Duodenal mucosa (tissue), 2 donors: ENCODE results near the gene CCND3.
"Not testable (repeated sequence)": the region's sequence is repeated elsewhere in the genome, so short reads cannot be mapped to it uniquely, and the experiment has no call there.

ENCODE experiments used
- H3K27ac ChIP-seq: one replicate; pipeline ENCODE4 v1.7.0; 2013; ENCODE audit warnings: low read depth, low read length
- H3K27me3 ChIP-seq, 2 donors: one replicate each; pipeline ENCODE4 v1.7.0; 2013; ENCODE audit warnings: low read length in 2 of 2, control low read depth in 1 of 2; ENCODE audit not compliant: insufficient read depth in 2 of 2, control insufficient read depth in 1 of 2
- H3K36me3 ChIP-seq, 2 donors: one replicate each; pipeline ENCODE4 v1.7.0; 2013; ENCODE audit warnings: low read length in 2 of 2, control low read depth in 1 of 2; ENCODE audit not compliant: insufficient read depth in 2 of 2, control insufficient read depth in 1 of 2
- H3K4me1 ChIP-seq, 2 donors: one replicate each; pipeline ENCODE4 v1.7.0; 2013; ENCODE audit warnings: low read length in 2 of 2, control low read depth in 1 of 2; ENCODE audit not compliant: insufficient read depth in 2 of 2, control insufficient read depth in 1 of 2
- H3K4me3 ChIP-seq, 2 donors: one replicate each; pipeline ENCODE4 v1.7.0; 2013; ENCODE audit warnings: low read length in 2 of 2, low read depth in 1 of 2
- H3K9ac ChIP-seq, 2 donors: one replicate each; pipeline ENCODE4 v1.7.0; 2013; ENCODE audit warnings: low read length in 2 of 2, low read depth in 1 of 2
- H3K9me3 ChIP-seq, 2 donors: one replicate each; pipeline ENCODE4 v1.7.0; 2013; ENCODE audit warnings: low read length in 2 of 2, control low read depth in 1 of 2; ENCODE audit not compliant: control insufficient read depth in 1 of 2

Gene CCND3

DNA sequence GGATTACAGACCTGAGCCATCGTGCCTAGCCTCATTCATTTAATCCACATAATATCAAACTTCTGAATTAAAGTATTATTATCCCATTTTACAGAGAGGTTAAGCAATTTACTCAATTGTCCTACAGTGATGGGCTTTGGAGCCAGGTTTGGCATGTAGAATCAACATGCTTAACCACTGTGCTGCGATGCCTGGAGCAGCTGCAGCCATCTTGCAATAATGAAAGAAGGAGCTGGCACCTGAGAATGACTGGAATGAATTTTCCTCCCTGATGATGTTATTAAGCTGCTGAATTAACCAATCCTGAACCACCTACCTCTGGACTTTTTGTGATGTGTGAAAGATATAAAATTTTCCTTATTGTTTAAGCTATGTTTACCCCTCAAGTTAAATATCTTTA lies 13.1 kb upstream of the CCND3 start:
- H3K9ac ChIP-seq, result no peak overlapping the region
- H3K36me3 ChIP-seq, result no peaks in the 10 kb centered on the region
- H3K4me3 ChIP-seq, result no peak overlapping the region
- H3K27ac ChIP-seq, result no peak overlapping the region
- no peaks in the 10 kb centered on the region for H3K27me3 ChIP-seq
- no peaks in the 10 kb centered on the region for H3K9me3 ChIP-seq
- no peaks in the 10 kb centered on the region for H3K4me1 ChIP-seq

DNA sequence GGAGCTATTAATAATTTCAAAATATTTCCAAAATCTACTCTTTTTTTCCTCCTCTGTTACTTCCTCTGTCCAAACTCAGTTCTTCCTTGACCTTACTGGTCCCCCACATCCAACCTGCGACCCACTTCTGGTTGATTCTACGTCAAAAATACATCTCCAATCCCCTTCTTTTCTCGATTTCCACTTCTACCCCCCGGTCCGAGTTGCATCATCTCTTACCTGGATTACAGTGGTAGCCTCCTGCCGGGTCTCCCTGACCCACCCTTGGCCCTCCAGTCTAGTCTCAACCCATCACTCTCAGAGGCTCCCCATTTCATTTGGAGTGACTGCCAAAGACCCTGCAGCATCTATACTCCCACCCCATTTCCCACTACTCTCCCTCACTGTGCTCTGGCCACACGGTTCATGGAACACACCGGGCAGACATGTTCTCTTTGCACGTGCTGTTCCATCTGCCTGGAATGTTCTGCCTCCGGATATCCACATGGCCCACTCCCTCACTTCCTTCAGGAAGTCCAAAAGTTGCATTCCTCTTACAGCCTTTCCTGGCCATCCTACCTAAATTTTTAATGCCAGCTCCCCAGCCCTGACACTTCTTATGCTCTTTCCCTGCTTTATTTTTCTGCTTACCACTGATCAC lies 6.1 kb upstream of the CCND3 start:
- no peaks in the 10 kb centered on the region for H3K4me1 ChIP-seq
- no peak overlapping the region for H3K4me3 ChIP-seq
- H3K9me3 ChIP-seq, result no peaks in the 10 kb centered on the region
- H3K27ac ChIP-seq, result no peak overlapping the region
- no peaks in the 10 kb centered on the region for H3K36me3 ChIP-seq
- H3K27me3 ChIP-seq, result no peaks in the 10 kb centered on the region
- H3K9ac ChIP-seq, result no peak overlapping the region

DNA sequence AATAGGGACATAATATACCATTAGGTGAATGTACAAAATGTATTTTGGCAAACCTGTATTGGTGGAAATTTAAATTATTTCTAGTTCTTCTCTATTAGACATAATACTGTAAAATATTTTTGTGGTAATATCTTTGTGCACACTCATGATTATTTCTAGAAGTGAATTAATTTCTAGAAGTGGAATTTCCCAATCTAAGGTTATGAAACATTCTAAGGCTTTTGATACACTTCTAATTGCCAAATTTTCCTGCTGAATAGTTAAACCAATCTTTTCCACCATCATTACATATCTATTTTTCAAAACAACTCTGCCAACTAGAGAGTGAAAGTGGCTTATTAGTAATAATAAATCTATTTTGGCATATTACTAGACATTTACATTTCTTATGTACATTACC lies 1.8 kb upstream of the CCND3 start:
- H3K9me3 ChIP-seq, result no peaks in the 10 kb centered on the region
- H3K9ac ChIP-seq, result no peak overlapping the region
- H3K36me3 ChIP-seq, result peaks cover 0 to 2% of the 10 kb centered on the region in 2 donors
- no peak overlapping the region for H3K27ac ChIP-seq
- no peak overlapping the region for H3K4me3 ChIP-seq
- no peaks in the 10 kb centered on the region for H3K27me3 ChIP-seq
- peaks cover 26 to 30% of the 10 kb centered on the region in 2 donors for H3K4me1 ChIP-seq

DNA sequence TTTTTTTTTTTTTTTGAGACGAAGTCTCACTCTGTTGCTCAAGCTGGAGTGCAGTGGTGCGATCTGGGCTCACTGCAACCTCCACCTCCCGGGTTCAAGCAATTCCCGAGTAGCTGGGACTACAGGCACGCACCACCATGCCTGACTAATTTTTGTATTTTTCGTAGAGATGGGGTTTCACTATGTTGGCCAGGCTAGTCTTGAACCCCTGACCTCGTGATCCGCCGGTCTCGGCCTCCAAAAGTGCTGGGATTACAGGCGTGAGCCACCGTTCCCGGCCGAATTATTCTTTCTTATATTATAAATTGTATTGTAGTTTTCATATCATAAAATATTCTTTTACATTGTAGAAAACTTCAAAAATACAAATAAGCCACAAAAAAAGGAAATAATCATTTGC lies 1.3 kb upstream of the CCND3 start:
- H3K36me3 ChIP-seq, H3K27ac ChIP-seq, H3K4me3 ChIP-seq, H3K9me3 ChIP-seq, H3K27me3 ChIP-seq, H3K9ac ChIP-seq: not testable (repeated sequence)
- H3K4me1 ChIP-seq, result peaks cover 31 to 35% of the 10 kb centered on the region in 2 donors

DNA sequence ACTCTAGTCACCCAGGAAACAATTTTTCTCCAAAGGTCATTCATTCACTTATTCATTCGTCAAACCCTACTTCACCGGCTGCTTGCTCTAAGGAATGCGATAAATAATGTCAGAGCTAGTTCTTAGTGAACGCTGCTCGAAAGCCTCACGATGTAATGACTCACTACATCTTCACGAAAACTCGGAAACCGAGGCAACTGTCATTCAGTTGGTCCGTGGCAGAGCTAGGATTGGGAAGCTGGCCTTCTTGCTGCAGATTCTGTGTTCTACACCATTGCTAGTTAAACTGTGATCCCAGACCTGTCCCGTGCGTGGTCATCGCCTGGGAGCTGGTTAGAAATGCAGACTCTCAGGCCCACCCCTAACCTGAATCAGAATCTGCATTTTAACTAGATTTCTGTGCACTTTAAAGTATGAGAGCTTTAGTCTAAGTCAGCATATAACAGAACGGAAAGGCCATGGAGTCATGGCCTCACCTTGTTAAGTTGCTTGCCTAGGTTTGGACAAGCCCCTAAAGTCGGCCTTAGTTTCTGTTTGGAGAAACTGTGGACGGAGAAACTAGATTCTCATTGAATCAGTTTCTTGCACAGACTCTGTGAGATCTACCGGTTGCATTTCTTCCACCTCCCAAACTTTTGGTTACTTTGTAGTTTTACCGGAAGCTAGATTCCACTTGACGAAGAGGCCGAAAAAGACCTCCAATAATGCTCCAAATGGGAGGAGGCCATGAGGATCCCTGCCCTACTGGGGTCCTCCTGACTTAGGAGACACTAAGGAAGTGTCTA lies 651 bp upstream of the CCND3 start:
- Histone ChIP-seq H3K4me1 (peaks cover 36 to 42% of the 10 kb centered on the region in 2 donors), H3K27ac (peak overlapping the region; percentile 13), H3K4me3 (peak overlapping the region; percentile 93 to 95), H3K36me3 (peaks cover 0 to 7% of the 10 kb centered on the region in 2 donors), H3K9ac (peak overlapping the region; percentile 45 to 50), H3K9me3 (no peaks in the 10 kb centered on the region), H3K27me3 (no peaks in the 10 kb centered on the region)

DNA sequence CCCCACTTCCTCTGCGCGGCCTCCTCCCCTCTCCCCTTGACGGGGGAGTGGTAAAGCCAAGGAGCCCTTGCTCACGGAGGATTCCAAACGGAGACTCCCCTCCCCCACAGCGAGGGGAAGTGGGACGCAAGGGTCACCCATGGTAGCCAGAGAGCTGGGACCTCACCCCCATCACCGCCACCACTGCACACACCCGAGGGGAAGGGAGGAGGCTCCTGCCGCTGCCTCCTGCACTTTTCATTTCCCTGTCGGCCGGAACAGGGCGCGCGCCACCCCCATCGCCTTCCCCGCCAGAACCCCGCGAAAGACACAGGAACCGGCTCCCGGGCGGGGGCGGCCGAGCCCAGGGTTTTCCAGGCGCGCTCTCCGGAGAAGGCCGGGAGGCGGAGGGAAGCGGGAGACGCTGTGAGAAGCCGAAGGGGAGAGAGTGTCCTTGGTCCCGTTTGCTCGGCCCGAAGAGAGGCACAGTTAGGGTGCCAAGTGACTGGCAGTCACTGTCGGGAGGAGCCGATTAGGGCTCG lies 789 bp downstream of the CCND3 start:
- Histone ChIP-seq H3K27ac (peak overlapping the region; percentile 86), H3K4me1 (peaks cover 50 to 55% of the 10 kb centered on the region in 2 donors), H3K9ac (peak overlapping the region; percentile 78 to 95), H3K36me3 (peaks cover 5 to 17% of the 10 kb centered on the region in 2 donors), H3K4me3 (peak overlapping the region; percentile 93 to 95), H3K9me3 (no peaks in the 10 kb centered on the region), H3K27me3 (no peaks in the 10 kb centered on the region)

DNA sequence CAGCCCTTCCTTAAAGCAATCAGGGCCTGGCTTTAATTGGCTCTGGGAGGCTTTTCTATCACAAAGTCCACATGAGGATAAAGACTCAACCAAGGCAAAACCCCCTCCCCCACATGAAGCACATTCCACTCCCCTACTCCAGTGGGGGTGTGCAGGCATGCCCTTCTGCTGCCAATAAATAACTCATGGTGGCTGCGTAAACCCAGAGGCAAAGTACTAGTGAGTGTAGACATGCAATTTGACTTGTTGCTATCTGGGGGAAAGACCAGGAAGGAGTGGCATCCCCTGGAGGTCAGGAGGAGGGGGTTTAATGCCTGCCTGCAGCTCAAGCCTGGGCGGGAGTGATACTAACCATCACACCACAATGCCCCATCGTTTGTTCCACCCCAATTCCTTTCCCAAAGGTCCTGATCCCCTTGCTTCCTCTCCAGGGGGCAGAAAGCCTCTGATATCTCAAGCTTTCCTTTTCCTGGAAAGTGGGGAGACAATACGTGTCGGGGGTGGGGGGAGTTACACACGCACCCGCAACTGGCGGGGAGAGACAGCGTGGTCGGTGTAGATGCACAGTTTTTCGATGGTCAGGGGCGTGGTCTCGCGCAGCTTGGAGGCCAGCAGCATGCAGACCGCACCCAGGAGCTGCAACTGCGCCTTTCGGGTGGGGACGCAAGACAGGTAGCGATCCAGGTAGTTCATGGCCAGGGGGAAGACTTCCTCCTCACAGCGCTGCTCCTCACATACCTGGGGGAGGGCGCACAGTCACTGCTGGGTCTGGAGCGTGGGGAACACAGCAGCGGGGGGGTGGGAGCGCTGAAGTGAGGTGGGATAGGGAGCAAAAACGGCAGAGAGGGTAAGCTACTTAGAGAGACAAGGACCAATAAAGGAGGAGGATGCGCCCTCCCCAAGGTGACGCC lies 1.5 kb downstream of the CCND3 start:
- no peaks in the 10 kb centered on the region for H3K27me3 ChIP-seq
- peak overlapping the region; percentile 93 to 95 for H3K4me3 ChIP-seq
- H3K36me3 ChIP-seq, result peaks cover 5 to 24% of the 10 kb centered on the region in 2 donors
- H3K9ac ChIP-seq, result peak overlapping the region; percentile 78 to 95
- peak overlapping the region; percentile 86 for H3K27ac ChIP-seq
- H3K9me3 ChIP-seq, result no peaks in the 10 kb centered on the region
- H3K4me1 ChIP-seq, result peaks cover 50 to 61% of the 10 kb centered on the region in 2 donors

DNA sequence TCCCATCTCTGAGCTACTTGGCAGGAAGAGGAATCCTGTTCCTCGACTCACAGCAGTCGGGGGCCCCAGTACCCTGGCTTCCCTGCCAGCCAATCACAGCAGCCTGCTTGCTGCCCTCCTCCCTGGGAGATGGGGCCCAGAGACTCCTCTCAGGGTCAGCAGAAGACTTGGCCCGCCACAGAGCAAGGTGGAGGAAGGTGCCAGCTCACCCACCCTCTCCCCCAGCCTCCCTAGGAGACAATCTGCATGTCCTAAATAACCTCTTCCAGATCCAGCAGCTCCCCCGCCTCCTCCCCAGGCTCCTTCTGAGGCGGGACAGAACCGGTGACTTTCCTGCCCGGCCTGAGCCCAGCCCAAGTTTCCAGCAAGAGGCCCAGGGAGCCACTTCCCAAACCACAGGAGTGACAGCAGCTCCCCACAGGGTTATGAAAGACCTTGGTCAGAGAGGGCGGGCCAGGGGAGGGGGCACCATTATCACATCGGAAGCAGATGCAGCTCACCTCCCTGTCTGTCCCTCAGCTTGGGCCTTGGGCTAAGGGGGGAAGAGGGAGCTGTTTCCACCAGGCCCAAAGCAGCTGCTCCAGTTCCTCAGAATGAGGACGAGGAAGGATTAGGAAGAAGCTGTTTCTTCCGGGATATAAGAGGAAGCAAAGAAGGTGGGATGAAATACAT lies 2.3 kb downstream of the CCND3 start:
- Histone ChIP-seq H3K9ac (peak overlapping the region; percentile 31 to 95), H3K4me3 (peak overlapping the region; percentile 93 to 95), H3K27me3 (no peaks in the 10 kb centered on the region), H3K4me1 (peaks cover 50 to 67% of the 10 kb centered on the region in 2 donors), H3K27ac (peak overlapping the region; percentile 26), H3K36me3 (peaks cover 10 to 32% of the 10 kb centered on the region in 2 donors), H3K9me3 (no peaks in the 10 kb centered on the region)

DNA sequence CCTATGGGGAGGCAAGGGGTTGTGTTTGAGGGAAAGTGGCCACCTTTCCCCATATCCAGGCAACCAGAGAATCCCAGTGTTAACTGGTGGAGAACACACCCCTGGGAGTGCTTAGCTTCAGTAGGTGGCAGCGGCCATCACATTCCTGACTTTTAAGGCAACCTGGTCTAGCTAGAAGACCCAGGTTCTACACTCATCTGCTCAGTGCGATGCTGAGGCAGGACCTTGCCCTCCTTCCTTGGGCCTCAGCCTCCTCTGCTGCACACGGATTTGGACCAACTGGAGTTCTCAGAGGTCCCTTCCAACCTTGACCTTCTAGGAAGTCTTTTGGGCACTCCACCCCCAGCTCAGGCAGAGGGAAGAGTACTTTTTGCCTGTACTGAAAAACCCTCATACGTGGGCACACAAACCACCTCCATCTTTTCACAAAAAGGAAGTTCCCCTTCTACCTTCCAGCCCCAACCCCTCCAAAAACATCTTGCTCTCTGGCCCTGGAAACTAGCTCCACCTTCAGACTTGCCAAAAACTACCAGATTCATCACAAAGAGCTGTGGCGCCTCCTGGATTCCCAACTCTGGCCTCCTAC lies 2.9 kb downstream of the CCND3 start:
- Histone ChIP-seq H3K36me3 (peaks cover 12 to 38% of the 10 kb centered on the region in 2 donors), H3K4me1 (peaks cover 50 to 67% of the 10 kb centered on the region in 2 donors), H3K9ac (peak overlapping the region; percentile 31 to 95), H3K27ac (no peak overlapping the region), H3K9me3 (no peaks in the 10 kb centered on the region), H3K4me3 (peak overlapping the region; percentile 93 to 95), H3K27me3 (no peaks in the 10 kb centered on the region)
